Neuronal stem cell (in vitro differentiated cells): ENCODE measurements around the gene AIPL1.
A peak's percentile ranks its signal among the peaks of the same experiment; 100 is the strongest.

Source experiments
- DNase-seq: peaks from one replicate; pipeline ENCODE4 v3.0.0-alpha.2; 2013; ENCODE audit warnings: low spot score
- H2AFZ ChIP-seq: one replicate; pipeline ENCODE4 v1.6.1; 2013; ENCODE audit warnings: mild to moderate bottlenecking, low read length, inconsistent platforms
- H2AK5ac ChIP-seq: 2 replicates; pipeline ENCODE4 v1.6.1; 2013; ENCODE audit warnings: low read depth, mild to moderate bottlenecking, inconsistent platforms, low read length, moderate library complexity, mixed read lengths
- H2BK120ac ChIP-seq: 2 replicates; pipeline ENCODE4 v1.6.1; 2013; ENCODE audit warnings: low read depth, mild to moderate bottlenecking, inconsistent platforms, low read length, moderate library complexity, mixed read lengths
- H2BK12ac ChIP-seq: one replicate; pipeline ENCODE4 v1.6.1; 2013; ENCODE audit warnings: low read length, inconsistent platforms
- H2BK15ac ChIP-seq: 2 replicates; pipeline ENCODE4 v1.6.1; 2013; ENCODE audit warnings: mild to moderate bottlenecking, low read length, inconsistent platforms, mixed read lengths
- H2BK5ac ChIP-seq: one replicate; pipeline ENCODE4 v1.6.1; 2013; ENCODE audit warnings: inconsistent platforms, mild to moderate bottlenecking, low read length, moderate library complexity
- H3K14ac ChIP-seq: one replicate; pipeline ENCODE4 v1.6.1; 2013; ENCODE audit warnings: low read length, inconsistent platforms
- H3K18ac ChIP-seq: 2 replicates; pipeline ENCODE4 v1.6.1; 2013; ENCODE audit warnings: low read length, inconsistent platforms
- H3K23ac ChIP-seq: 2 replicates; pipeline ENCODE4 v1.6.1; 2013; ENCODE audit warnings: low read depth, mild to moderate bottlenecking, mixed read lengths, low read length, inconsistent platforms; ENCODE audit not compliant: poor library complexity
- H3K27ac ChIP-seq: replicated peaks from 3 replicates; pipeline ENCODE4 v1.5.1; 2013; ENCODE audit warnings: low read length, inconsistent platforms
- H3K27me3 ChIP-seq, 3 experiments: 2 replicates each; pipeline ENCODE4 v1.6.1; 2013; ENCODE audit warnings: low read length in 3 of 3, mild to moderate bottlenecking in 2 of 3, inconsistent platforms in 1 of 3, low read depth in 1 of 3, mixed read lengths in 1 of 3, moderate library complexity in 1 of 3; ENCODE audit not compliant: control insufficient read depth in 3 of 3, insufficient read depth in 3 of 3
- H3K36me3 ChIP-seq, 2 donors: replicated peaks in 1 of 2; 2 replicates each; pipeline ENCODE4 v1.6.1; 2013; ENCODE audit warnings: low read length in 2 of 2; ENCODE audit not compliant: control insufficient read depth in 2 of 2, insufficient read depth in 2 of 2
- H3K4ac ChIP-seq: 2 replicates; pipeline ENCODE4 v1.6.1; 2013; ENCODE audit warnings: inconsistent platforms, mild to moderate bottlenecking, low read length, moderate library complexity
- H3K4me1 ChIP-seq, 2 donors: 1 replicate in 1 of 2; 2 replicates in 1 of 2; pipeline ENCODE4 v1.6.1; 2013; ENCODE audit warnings: low read length in 2 of 2, low read depth in 1 of 2; ENCODE audit not compliant: control insufficient read depth in 2 of 2, insufficient read depth in 1 of 2
- H3K4me2 ChIP-seq: one replicate; pipeline ENCODE4 v1.6.1; 2013; ENCODE audit warnings: mild to moderate bottlenecking, low read length, inconsistent platforms; ENCODE audit not compliant: insufficient read depth, poor library complexity, severe bottlenecking
- H3K4me3 ChIP-seq, 2 donors: 2 replicates each; pipeline ENCODE4 v1.5.1; 2013; ENCODE audit warnings: low read length in 2 of 2, mild to moderate bottlenecking in 2 of 2, inconsistent platforms in 1 of 2, moderate library complexity in 1 of 2
- H3K79me1 ChIP-seq: one replicate; pipeline ENCODE4 v1.6.1; 2013; ENCODE audit warnings: low read depth, mild to moderate bottlenecking, inconsistent platforms, low read length, moderate library complexity
- H3K9ac ChIP-seq: one replicate; pipeline ENCODE4 v1.6.1; 2013; ENCODE audit warnings: mild to moderate bottlenecking, low read depth, low read length, inconsistent platforms; ENCODE audit not compliant: poor library complexity
- H3K9me3 ChIP-seq, 2 donors: replicated peaks in 1 of 2; 2 replicates each; pipeline versions ENCODE3 to v1.6.1; 2013; ENCODE audit warnings: low read length in 2 of 2, mild to moderate bottlenecking in 2 of 2, inconsistent platforms in 1 of 2, low read depth in 1 of 2, mixed read lengths in 1 of 2, moderate library complexity in 1 of 2; ENCODE audit not compliant: control insufficient read depth in 2 of 2, insufficient read depth in 1 of 2
- H4K8ac ChIP-seq: one replicate; pipeline ENCODE4 v1.6.1; 2013; ENCODE audit warnings: low read depth, mild to moderate bottlenecking, inconsistent platforms, low read length, moderate library complexity
- H4K91ac ChIP-seq: one replicate; pipeline ENCODE4 v1.6.1; 2013; ENCODE audit warnings: low read length, low read depth, mild to moderate bottlenecking, inconsistent platforms; ENCODE audit not compliant: poor library complexity
- WGBS, 2 donors: extraction: QIAGEN DNeasy Blood & Tissue Kit; methylation state at CpG; one replicate each; pipeline ENCODE4 v1.1.7; 2013; ENCODE audit warnings: missing lambda C conversion rate in 2 of 2, mixed read lengths in 1 of 2; ENCODE audit not compliant: insufficient read length in 2 of 2, insufficient replicate concordance in 1 of 2; ENCODE audit errors: extremely low coverage in 2 of 2; 5-methylcytosine and 5-hydroxymethylcytosine counted together

The AIPL1 gene

DNA sequence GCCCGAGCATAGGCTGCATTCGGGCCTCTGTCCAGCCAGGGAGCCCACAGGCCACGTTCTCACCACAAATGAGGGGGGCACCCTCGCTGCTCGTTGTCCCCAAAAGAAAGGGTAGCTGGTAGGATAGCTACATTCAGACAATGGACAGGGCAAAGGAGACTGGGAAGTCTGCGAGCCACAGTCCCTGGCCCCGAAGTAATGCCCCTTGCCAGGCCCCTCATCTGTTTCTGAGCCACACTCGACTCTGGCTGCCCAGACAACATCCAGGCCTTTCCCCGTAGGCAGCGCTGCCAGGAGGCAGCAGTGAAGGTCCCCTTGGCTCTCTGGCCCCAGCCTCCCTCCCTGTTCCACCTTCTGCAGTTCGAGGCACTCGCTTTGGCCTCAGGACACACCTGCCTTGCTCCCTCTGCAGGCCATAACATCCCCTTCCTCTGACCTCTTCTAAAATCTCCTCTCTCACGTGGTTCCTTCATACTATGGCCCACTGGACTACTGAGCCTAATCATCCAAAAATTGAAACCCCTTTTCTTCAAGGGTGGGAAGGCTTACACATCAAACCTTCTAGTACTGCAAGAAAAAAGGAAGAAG is 12.2 kb downstream of the AIPL1 start:
- DNase-seq: no peak
- no peak overlapping the region for H3K27ac ChIP-seq
- peak overlapping the region; percentile 43 for H2AK5ac ChIP-seq
- H4K91ac ChIP-seq: no peak overlapping the region
- H3K9ac ChIP-seq: peak overlapping the region; percentile 24
- no peak overlapping the region for H3K4ac ChIP-seq
- H2BK5ac ChIP-seq: no peak overlapping the region
- WGBS, 2 donors: no CpG with 5 or more reads among the region's 13 CpGs
- H3K4me1 ChIP-seq: peaks cover 0 to 7% of the 10 kb centered on the region in 2 donors
- H2BK15ac ChIP-seq: peak overlapping the region; percentile 75
- H3K36me3 ChIP-seq: no peaks in the 10 kb centered on the region
- no peak overlapping the region for H4K8ac ChIP-seq
- peaks cover 0 to 5% (median 0%) of the 10 kb centered on the region in 3 experiments for H3K27me3 ChIP-seq
- H2BK12ac ChIP-seq: peak overlapping the region; percentile 47
- H3K18ac ChIP-seq: peak overlapping the region; percentile 5
- no peak overlapping the region for H3K4me2 ChIP-seq
- peak overlapping the region; percentile 70 for H2AFZ ChIP-seq
- H3K23ac ChIP-seq: no peak overlapping the region
- H3K9me3 ChIP-seq: no peaks in the 10 kb centered on the region
- peak overlapping the region; percentile 72 for H2BK120ac ChIP-seq
- no peaks in the 10 kb centered on the region for H3K79me1 ChIP-seq
- H3K4me3 ChIP-seq: no peak overlapping the region
- H3K14ac ChIP-seq: no peak overlapping the region

DNA sequence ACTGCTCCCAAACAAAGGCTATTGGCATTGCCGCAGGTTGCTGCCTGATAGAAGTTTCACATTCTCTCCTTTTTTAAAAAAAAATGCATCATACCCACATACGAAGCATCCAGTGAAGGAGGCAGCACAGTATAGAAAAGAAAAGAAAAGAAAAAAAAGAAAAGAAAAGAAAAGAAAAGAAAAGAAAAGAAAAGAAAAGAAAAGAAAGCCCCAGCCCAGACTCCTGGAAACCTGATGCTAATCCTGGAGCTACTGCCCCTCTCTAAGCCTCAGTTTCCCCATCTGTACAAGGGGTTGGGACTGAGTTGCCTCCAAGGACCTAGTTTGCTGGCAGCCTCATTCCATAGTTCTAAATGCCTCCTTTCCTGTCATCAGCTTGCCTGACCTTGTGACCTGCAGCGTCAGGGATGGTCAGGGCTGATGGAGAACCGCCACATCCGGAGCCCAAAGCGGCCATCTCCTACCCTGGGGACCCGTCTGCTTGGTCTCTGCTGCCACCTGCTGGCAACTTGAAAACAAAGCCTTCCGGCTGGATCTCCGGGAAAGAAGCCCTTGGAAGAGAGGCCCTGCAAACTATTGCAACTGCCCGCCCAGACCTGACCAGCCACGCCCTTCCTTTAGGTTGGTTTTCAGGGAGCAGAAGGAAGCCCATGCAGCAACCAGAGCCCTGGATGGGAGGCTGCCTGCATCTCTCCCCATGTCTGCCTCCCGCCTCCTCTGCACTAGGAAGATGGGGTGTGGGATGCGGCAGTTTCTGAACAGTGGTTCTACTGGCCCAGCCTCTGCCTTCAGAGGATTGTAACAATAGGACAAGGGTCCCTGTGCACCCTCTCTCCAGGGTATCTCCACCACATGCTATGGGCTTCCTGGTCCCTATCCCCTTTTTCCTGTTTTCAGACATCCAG is 13.0 kb downstream of the AIPL1 start:
- Histone ChIP-seq H2BK15ac (peak overlapping the region; percentile 75), H3K4me2 (no peak overlapping the region), H3K79me1 (no peaks in the 10 kb centered on the region), H3K27me3 (peaks cover 0 to 5% (median 0%) of the 10 kb centered on the region in 3 experiments), H3K4ac (no peak overlapping the region), H2AK5ac (peak overlapping the region; percentile 43), H2BK5ac (no peak overlapping the region), H3K4me1 (peaks cover 0 to 7% of the 10 kb centered on the region in 2 donors), H3K9me3 (no peaks in the 10 kb centered on the region), H4K91ac (no peak overlapping the region), H2BK120ac (peak overlapping the region; percentile 72), H3K9ac (no peak overlapping the region), H3K18ac (peak overlapping the region; percentile 60), H4K8ac (no peak overlapping the region), H2AFZ (peak overlapping the region; percentile 70), H3K36me3 (no peaks in the 10 kb centered on the region), H3K23ac (no peak overlapping the region), H3K4me3 (no peak overlapping the region), H2BK12ac (peak overlapping the region; percentile 19), H3K27ac (no peak overlapping the region), H3K14ac (no peak overlapping the region)
- peak; percentile 87 for DNase-seq
- no CpG with 5 or more reads among the region's 13 CpGs for WGBS, 2 donors

DNA sequence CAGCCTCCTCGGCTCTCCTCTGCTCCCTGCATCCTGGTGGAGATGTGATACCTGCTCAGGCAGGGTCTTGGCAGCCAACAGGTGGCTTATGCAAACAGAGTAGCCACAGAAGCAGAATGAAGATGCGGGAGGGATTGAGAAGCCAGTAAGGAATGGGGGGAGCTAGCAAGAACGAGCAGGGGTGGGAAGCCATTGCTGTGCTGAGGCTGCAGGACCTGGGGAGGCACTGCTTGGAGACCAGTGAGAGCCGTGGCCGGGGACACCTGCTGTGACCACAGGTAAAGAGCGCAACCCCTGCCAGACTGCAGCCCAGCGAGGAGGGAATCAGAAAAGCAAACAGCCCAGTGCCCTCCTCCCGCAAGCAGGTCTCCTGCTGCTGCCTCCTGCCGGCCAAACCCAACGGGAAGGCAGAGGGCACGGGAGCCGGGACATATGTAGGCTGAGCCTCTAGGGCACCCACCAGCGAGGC is 14.7 kb downstream of the AIPL1 start:
- Histone ChIP-seq H3K23ac (no peak overlapping the region), H3K4me1 (peaks cover 0 to 7% of the 10 kb centered on the region in 2 donors), H3K27ac (no peak overlapping the region), H4K8ac (no peak overlapping the region), H2BK15ac (no peak overlapping the region), H2BK5ac (peak overlapping the region; percentile 25), H3K4me2 (no peak overlapping the region), H2BK120ac (no peak overlapping the region), H3K9me3 (no peaks in the 10 kb centered on the region), H3K36me3 (no peaks in the 10 kb centered on the region), H3K9ac (no peak overlapping the region), H3K27me3 (peaks cover 0 to 5% (median 0%) of the 10 kb centered on the region in 3 experiments), H3K79me1 (no peaks in the 10 kb centered on the region), H2BK12ac (no peak overlapping the region), H3K4me3 (no peak overlapping the region), H4K91ac (no peak overlapping the region), H3K14ac (no peak overlapping the region), H2AK5ac (peak overlapping the region; percentile 36), H2AFZ (no peak overlapping the region), H3K18ac (no peak overlapping the region), H3K4ac (no peak overlapping the region)
- no CpG with 5 or more reads among the region's 13 CpGs for WGBS, 2 donors
- no peak for DNase-seq

DNA sequence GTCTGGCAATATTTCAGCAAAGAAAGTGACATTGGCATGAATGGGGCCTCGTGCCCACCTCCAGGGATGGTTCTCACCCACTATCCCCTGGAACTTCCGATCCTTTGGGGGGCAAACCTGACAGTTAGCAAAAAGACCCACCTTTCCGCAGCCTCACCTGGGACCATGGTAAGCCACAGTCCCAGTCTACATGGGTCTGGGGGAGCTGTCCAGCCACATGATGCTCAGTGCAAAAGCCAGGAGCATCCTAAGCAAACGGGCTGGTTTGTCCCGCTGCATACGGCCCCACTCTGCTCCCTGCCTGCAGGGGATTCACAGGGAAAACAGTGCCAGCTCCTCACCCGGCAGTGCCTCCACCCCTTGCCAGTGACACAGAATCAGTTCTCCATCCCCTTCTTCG is 19.3 kb downstream of the AIPL1 start:
- H3K4me1 ChIP-seq: peaks cover 0 to 3% of the 10 kb centered on the region in 2 donors
- H2BK12ac ChIP-seq: no peak overlapping the region

More for the DNA sequence above, 19.3 kb downstream of the AIPL1 start:
- Histone ChIP-seq H3K4ac (no peak overlapping the region), H3K4me2 (no peak overlapping the region), H3K27ac (no peak overlapping the region), H2BK120ac (no peak overlapping the region), H3K9ac (no peak overlapping the region), H3K23ac (no peak overlapping the region), H3K14ac (no peak overlapping the region), H3K79me1 (no peaks in the 10 kb centered on the region), H3K9me3 (no peaks in the 10 kb centered on the region), H2AK5ac (no peak overlapping the region), H2BK5ac (no peak overlapping the region), H4K8ac (no peak overlapping the region), H3K4me3 (no peak overlapping the region), H3K18ac (peak overlapping the region; percentile 32), H2AFZ (no peak overlapping the region), H2BK15ac (no peak overlapping the region), H3K27me3 (no peaks in the 10 kb centered on the region), H4K91ac (no peak overlapping the region), H3K36me3 (no peaks in the 10 kb centered on the region)
- WGBS, 2 donors: no CpG with 5 or more reads among the region's 8 CpGs
- no peak for DNase-seq
